ENCODE results near the gene PXDN.
"Not testable (repeated sequence)": the region's sequence is repeated elsewhere in the genome, so short reads cannot be mapped to it uniquely, and the experiment has no call there.

PXDN gene

DNA sequence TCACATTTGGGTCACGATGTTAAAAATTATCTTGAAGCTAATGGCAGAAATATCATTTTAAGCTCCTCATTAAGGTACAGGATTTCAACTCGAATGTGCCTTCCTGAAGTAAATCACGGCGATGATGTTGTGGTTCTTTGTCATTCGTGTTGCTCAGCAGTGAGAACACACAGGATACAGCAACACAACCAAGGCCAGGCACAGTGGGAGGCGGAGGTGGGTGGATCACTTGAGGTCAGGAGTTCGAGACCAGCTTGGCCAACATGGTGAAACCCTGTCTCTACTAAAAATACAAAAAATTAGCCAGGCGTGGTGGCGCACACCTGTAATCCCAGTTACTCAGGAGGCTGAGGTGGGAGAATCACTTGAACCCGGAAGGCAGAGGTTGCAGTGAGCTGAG lies 43.9 kb downstream of the PXDN start:
- DNase-seq, result not testable (repeated sequence)

DNA sequence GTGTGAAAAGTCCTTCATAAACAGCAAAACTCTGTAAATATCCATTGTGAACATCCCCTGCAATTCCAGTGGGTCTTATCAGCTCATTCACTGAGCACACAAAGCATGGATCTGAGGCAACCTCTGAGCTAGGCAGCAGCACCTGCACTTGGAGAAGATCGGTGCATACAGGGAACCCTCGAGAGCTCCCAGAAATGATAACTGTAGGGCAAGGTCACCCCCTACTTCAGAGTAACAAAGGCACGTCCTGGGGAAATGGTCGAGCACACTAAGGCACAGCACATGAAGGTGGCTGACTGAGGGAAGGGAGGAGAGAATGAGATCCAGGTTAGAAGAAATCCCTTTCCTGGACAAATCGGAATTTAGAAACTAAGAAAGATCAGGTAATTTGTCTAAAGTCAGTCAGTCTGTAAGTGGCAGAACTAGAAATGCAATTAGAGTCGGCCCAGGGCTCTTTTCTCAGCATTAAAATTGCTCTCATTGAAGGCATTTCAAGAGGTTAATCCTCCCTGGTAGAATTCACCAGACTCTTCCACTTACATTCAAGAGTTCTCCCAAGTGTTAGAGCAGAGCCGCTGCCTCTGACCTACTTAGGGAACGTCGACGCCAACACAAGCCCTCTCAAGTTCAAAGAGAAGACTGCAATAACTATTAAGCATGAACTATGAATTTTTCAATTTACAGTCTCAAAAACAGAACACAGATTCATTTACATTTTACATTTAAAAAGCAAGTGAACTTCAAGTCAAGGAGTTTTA lies 45.9 kb downstream of the PXDN start:
- DNase-seq, result no peak

- DNase-seq, result no peak
These were observed 46.7 kb downstream of the PXDN start for GRCh38 chr2:1697601-1698000.

DNA sequence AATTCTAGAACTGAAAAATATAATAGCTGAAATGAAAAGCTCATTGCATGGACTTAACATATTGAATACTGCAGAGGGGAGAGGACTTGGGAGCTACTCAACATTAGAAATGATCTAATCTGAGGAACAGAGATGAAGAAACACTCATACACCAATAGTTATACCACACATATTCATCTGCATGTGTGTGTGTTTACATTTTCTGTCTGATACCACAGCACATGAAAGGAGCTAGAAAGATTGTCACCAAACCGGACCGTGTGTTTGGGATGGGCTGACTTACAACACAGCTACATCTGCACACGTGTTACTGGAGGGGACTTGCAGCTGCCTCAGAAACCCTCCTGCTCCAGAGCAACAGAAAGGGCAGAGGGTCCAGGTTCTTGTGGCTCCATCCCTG lies 47.8 kb downstream of the PXDN start:
- DNase-seq, result no peak

DNA sequence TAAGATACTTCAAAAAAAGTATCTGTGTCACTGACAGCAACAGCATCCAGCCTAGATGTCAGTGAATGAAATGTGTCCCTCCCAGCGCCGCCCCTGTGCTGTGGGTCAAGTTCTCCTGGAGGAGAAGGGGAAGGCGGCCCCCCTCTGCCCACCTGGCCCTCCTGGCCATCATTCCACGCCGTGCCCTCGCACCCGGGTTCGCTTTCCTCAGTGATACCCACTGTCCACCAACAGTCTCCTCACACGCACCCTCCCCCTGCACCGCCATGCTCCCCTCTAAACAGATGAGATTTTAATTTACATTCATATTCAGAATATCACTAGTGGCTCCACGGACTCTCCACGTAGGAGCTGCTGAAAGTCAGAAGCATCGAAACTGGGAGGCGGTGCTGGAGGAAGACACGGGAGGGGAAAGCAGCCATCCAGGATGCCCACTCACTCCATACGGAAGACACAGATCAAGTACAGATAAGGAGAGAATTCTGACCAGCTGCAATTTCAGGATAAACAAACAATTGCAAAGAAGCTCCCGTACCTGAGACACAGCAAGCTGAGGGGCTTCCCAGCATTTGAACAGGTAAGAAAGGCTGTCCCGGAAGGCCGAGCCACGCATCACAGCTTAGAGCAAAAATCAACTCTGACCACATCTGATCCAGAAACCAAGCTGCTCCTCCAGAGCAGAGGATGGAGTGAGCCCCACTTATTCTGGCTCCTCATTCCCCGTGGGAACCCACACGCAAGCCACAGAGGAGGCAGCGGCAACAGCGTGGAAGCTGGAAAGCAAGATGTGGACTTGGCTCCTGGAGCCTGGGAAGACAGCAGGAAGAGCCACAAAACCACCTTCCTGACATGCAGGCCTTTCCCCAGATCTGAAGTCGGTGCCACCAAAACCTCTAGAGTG lies 49.7 kb downstream of the PXDN start:
- DNase-seq, result no peak

DNA sequence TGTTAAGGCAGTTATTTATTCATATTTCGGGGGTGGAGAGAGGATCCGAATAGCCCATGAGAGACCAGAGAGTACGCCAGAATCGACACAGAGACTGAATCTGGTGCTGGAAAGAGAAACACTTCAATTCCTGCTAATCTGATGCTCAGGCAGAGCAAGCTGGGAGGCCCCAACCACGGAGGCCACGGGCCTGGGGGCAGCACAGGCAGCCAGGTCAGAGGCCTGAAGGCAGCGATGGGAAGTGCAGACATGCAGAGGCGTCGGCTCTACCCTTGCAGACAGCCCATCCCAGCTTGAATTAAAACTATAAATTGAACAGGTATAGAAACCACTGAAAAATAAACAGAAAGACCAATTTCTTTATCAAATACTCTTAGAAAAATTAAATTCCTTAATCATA lies 50.6 kb downstream of the PXDN start:
- no peak for DNase-seq

DNA sequence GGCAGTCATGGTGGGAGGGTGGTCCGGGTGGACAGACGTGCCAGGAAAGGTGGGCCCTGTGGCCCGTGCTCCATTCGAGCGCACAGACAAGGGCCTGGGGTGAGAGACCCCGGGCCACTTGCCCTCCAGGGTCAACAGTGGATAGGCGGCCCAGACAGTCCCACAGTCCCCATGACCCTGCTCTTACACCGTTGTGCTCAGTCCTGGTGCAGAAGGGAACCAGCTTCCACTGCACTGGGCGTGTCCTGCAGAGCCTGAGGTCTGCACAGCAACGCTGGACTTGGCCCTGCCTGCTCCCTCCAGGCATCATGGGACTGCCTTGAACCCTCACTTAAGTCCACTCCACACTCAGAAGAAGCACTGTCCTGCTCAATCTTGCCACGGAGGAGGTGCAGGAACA lies 52.0 kb downstream of the PXDN start:
- DNase-seq, result no peak

- DNase-seq, result no peak
These were observed 52.9 kb downstream of the PXDN start for GRCh38 chr2:1691366-1691765.

DNA sequence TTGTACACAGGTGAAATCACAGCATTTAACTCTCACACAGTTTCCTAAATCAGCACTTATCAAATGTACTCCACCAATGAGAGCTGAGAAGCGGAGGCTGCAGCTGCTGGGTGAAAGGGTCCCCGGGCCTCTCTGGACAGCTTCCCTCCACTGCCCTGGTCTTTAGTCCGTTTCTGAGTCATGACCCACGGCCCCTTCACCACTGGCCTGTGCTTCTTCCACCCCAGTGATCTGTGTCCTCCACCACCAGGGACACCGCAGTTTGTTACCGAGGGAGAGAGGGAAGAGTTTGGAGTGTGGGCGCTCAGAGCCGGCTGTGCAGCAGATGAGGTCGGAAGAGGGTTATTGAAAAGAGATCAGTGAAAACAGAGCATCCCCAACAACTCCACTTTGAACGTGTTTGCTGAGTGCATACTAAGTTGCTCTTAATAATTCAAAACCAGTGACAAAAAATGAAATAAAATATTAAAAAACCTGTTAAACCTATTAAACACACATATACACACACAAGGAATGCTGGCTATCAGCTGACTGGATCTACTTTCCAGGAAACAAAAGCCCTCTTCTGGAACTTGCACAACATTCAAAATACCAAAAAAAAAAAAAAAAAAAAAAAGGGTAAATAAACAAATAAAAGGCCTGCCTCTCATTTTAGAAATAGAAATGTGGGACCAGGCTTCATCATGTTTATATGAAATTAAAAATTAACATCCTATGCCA lies 54.1 kb downstream of the PXDN start:
- no peak for DNase-seq

- no peak for DNase-seq
These were observed 55.5 kb downstream of the PXDN start for GRCh38 chr2:1688859-1689258.

- DNase-seq, result no peak
These were observed 56.2 kb downstream of the PXDN start for GRCh38 chr2:1688161-1688560.

GRCh38 chr2:1687254-1687653 lies 57.1 kb downstream of the PXDN start:
- no peak for DNase-seq

DNA sequence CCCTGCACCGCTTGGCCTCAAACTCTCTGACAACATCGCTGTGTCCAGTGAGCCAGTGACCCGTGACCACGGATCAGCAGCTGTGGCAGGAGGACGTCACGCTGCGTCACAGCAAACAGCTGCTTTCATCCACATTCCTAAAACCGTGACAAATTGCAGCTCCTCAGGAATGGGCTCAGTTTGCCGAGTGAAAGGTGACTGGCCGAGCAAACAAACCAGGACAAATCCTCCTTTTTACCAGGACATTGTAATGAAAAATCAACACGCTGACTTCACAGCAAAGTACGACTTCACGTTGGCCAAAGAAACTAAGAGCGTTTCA lies 57.6 kb downstream of the PXDN start:
- DNase-seq, result no peak

- no peak for DNase-seq
These were observed 58.1 kb downstream of the PXDN start for GRCh38 chr2:1685957-1686783.

GRCh38 chr2:1685078-1685956 lies 59.0 kb downstream of the PXDN start:
- DNase-seq, result no peak

DNA sequence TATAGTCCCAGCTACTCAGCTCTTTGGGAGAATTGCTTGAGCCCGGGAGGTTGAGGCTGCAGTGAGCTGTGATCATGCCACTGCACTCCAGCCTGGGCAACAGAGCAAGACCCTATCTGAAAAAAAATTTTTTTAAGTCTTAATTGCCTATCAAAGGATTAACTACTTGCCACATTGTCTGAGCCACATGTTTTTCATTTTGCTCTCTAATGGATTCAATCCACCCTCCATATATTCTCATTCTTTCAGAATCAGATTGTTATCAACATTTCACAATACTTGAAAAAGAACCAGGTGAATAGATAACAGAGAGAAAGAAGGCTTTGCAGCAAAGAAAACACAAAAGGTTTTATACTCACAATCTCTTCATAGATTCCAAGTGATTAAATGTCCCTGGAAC lies 61.0 kb downstream of the PXDN start:
- DNase-seq, result no peak

GRCh38 chr2:1682181-1682440 lies 62.2 kb downstream of the PXDN start:
- no peak for DNase-seq

DNA sequence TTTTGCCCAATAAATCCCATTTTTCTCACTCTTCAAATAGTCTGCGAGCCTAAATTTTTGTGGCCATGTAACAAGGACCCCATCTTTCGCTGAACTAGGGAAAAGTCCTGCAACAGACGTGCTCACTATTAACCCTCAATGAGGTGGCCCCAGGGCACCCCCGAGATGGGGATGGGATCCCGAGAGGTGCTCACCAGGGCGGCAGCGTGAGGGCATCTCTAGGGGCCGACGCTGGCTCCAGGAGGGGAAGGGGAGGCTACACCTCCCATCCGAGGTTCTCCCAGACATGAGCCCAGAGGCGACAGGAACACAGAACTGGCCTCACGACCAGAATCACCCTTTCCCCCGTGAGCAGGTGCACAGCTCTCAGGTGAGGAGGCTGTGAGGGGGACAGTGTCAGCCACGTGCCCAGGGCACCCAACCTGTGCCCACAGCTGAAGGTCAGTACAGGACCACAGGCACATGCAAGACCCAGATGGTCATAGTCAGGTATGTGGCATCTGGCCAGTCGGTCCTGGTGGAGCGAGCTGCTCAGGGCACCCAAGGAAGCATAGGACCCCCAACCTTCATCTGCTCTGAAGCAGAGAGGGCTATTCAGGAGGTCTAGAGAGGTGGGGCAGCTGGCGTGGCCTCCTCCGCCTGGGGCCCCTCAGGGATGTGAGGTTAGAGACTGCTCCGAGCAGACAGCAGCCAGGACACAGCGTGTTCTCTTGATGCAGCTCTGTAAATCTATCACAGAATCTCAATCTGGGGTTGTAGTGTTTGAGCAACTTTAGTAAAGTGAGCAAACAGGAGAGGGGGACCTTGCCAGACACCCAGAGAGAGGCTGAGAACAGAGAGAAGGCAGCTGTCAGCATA lies 62.8 kb downstream of the PXDN start:
- no peak for DNase-seq

GRCh38 chr2:1681017-1681318 lies 63.3 kb downstream of the PXDN start:
- DNase-seq, result no peak

DNA sequence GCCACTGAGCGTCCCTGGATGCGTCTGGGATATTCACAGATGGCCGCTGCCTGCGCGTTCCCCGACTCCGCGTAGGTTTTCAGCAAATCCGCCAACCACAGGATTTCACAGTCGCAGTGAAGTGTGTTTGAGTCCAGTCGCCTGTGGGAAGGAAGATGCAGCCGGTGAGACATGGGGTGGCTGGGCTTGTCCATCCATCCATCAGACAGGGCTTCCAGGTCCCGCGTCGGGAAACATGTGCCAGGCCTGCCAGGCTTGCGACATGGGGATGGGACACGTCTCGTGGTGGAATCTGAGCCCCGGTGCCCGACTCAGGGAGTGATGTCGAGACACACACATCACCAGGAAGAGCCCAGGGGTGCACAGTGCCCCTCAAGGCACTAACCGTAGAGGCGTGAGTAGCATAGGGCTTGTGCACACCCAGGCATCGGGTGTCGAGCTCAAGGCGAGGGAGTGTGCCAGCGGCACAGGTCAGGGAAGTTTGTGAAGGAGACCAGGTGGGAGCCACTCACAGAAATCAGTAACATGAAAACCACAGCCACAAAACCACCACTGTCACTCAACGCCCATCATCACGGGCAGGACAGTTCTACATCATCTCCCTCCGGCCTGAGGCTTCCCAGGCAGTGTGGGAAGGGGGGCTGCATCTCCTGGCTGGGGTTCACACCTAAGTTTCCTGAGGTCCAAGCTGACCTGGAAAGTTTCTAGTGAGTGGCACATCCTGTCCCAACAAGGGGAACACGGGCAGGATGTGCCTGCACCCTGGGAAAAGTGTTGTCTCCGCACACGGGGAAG lies 63.9 kb downstream of the PXDN start:
- DNase-seq, result no peak
